Endothelial cell of umbilical vein (primary cell): ENCODE results near the gene FSD1L. TPM values are rescaled to one million over a fixed set of nuclear protein-coding genes. Genes with fewer than 3 reads are reported as not detected.

Experiments used
- BruUV-seq: library from RNA; stranded (reverse); fragments of 400-500 nt; replicated peaks from 2 replicates; lab custom pipeline; 2021; lab: Mats Ljungman, UMichigan
- CTCF ChIA-PET: fragments of 300-600, 350-600 bp; sonication (Branson Sonifier 250); formaldehyde crosslinking; loops from one replicate; lab custom pipeline; 2021; ENCODE audit warnings: antibody characterized with exemption, inconsistent platforms; lab: Charles Lee
- POLR2A ChIA-PET: fragments of 300-600, 350-600 bp; sonication (Branson Sonifier 250); formaldehyde crosslinking; loops from one replicate; lab custom pipeline; 2021; ENCODE audit warnings: antibody characterized with exemption, inconsistent platforms; lab: Charles Lee
- DNase-seq: peaks from one replicate; pipeline ENCODE4 v3.0.0-alpha.2; 2011; ENCODE audit warnings: low read depth, low spot score
- FAIRE-seq: peaks from 2 replicates; lab custom pipeline; 2011; peaks lifted over from hg19 to GRCh38; lab: Jason Lieb, UNC
- H2AFZ ChIP-seq: 2 replicates; pipeline ENCODE4 v1.6.0; 2012; ENCODE audit warnings: low read depth, low read length, control low read depth, inconsistent platforms
- H3K27ac ChIP-seq: 2 replicates; pipeline ENCODE4 v1.5.1; 2011; ENCODE audit warnings: low read depth, mild to moderate bottlenecking, control low read depth, low read length, moderate library complexity; ENCODE audit not compliant: insufficient read depth
- H3K27me3 ChIP-seq, 2 experiments: 2 replicates each; pipeline versions ENCODE4 v1.6.0 to v1.6.1; 2011; ENCODE audit warnings: low read length in 2 of 2, mixed read lengths in 1 of 2; ENCODE audit not compliant: control insufficient read depth in 2 of 2, insufficient read depth in 2 of 2
- H3K36me3 ChIP-seq, 2 experiments: 2 replicates in 1 of 2; 3 replicates in 1 of 2; pipeline ENCODE4 v1.5.1; 2011; ENCODE audit warnings: low read length in 2 of 2, mild to moderate bottlenecking in 1 of 2, moderate library complexity in 1 of 2; ENCODE audit not compliant: control insufficient read depth in 2 of 2, insufficient read depth in 2 of 2; ENCODE audit errors: extremely low read depth in 1 of 2
- H3K4me1 ChIP-seq: 3 replicates; pipeline ENCODE4 v1.5.1; 2011; ENCODE audit warnings: mild to moderate bottlenecking, low read length; ENCODE audit not compliant: control insufficient read depth, insufficient read depth; ENCODE audit errors: extremely low read depth
- H3K4me2 ChIP-seq: 2 replicates; pipeline ENCODE4 v1.6.1; 2011; ENCODE audit warnings: low read length, control low read depth, mixed read lengths; ENCODE audit not compliant: insufficient read depth
- H3K4me3 ChIP-seq, 3 experiments: fragments of 200-600 bp in 1 of 3; sonication (generic), shearing (Covaris generic) in 1 of 3; replicated peaks in 1 of 3; 2 replicates each; pipeline ENCODE4 v1.5.1; 2011 to 2016; ENCODE audit warnings: control low read depth in 3 of 3, low read length in 3 of 3, mild to moderate bottlenecking in 2 of 3, inconsistent platforms in 1 of 3, low read depth in 1 of 3, moderate library complexity in 1 of 3; ENCODE audit not compliant: insufficient read depth in 1 of 3
- H3K79me2 ChIP-seq: 2 replicates; pipeline ENCODE4 v1.6.0; 2012; ENCODE audit warnings: low read length, inconsistent platforms; ENCODE audit not compliant: control insufficient read depth, insufficient read depth
- H3K9ac ChIP-seq: replicated peaks from 2 replicates; pipeline ENCODE3; 2011; ENCODE audit warnings: low read length, control low read depth; ENCODE audit not compliant: insufficient read depth; ENCODE audit errors: extremely low read depth
- H3K9me1 ChIP-seq: replicated peaks from 3 replicates; pipeline ENCODE4 v1.6.0; 2011; ENCODE audit warnings: mild to moderate bottlenecking, low read length; ENCODE audit not compliant: control insufficient read depth, insufficient read depth; ENCODE audit errors: extremely low read depth
- H3K9me3 ChIP-seq: replicated peaks from 2 replicates; pipeline ENCODE4 v1.5.1; 2012; ENCODE audit warnings: low read length, inconsistent platforms; ENCODE audit not compliant: control insufficient read depth, insufficient read depth
- H4K20me1 ChIP-seq: replicated peaks from 2 replicates; pipeline ENCODE3; 2011; ENCODE audit warnings: mild to moderate bottlenecking, low read length; ENCODE audit not compliant: control insufficient read depth, insufficient read depth; ENCODE audit errors: extremely low read depth
- EZH2 ChIP-seq: IDR thresholded peaks from 2 replicates; pipeline ENCODE4 v1.6.1; 2012; ENCODE audit warnings: borderline replicate concordance, low read depth, mild to moderate bottlenecking, moderate library complexity, low read length, inconsistent platforms; ENCODE audit not compliant: severe bottlenecking
- GATA2 ChIP-seq: IDR thresholded peaks from 2 replicates; pipeline ENCODE4 v1.7.0; 2011; ENCODE audit warnings: low read depth, mild to moderate bottlenecking, moderate library complexity, mixed read lengths, low read length; ENCODE audit not compliant: insufficient read length, insufficient read depth
- JUN ChIP-seq: IDR thresholded peaks from 2 replicates; pipeline ENCODE4 v1.6.1; 2011; ENCODE audit warnings: borderline replicate concordance, low read depth; ENCODE audit not compliant: insufficient read length, insufficient read depth
- MYC ChIP-seq: IDR thresholded peaks from one replicate; pipeline ENCODE4 v1.6.1; 2011; ENCODE audit warnings: mild to moderate bottlenecking, low read depth, low read length
- POLR2A ChIP-seq: IDR thresholded peaks from 2 replicates; pipeline ENCODE4 v1.6.1; 2012; ENCODE audit warnings: low read depth, mild to moderate bottlenecking, control low read depth, low read length
- dilution Hi-C: fragments of 300-500 bp; cut with MboI; formaldehyde crosslinking; loops from one replicate; pipeline ENCODE4 v1.15.0; 2019; ENCODE audit warnings: low sequenced_read_pairs; ENCODE audit not compliant: extremely low pct_ligation_motif_present
- intact Hi-C: fragments of 100-400 bp; cut with micrococcal nuclease; formaldehyde crosslinking; loops from one replicate; pipeline ENCODE4 v1.10.0; 2022
- polyA plus RNA-seq, 4 experiments: library from polyadenylated mRNA; depleted of rRNA in 3 of 4; stranded (reverse) in 3 of 4; unstranded in 1 of 4; fragments of >200 nt; gene quantifications; 2 replicates each; pipeline versions ENCODE4 v1.2.1 to v1.2.3, GENCODE V29; 2011 to 2012; ENCODE audit warnings: missing spikeins in 1 of 4
- total RNA-seq: library from RNA; stranded (reverse); gene quantifications from 2 replicates; pipeline ENCODE4 v1.2.3, GENCODE V29; 2021
- TF ChIP-seq, protein P1 (sequence below), 2 donors: IDR thresholded peaks; 1 replicate in 1 of 2; 2 replicates in 1 of 2; pipeline ENCODE4 v1.5.1; 2011; ENCODE audit warnings: low read length in 2 of 2, mild to moderate bottlenecking in 2 of 2, moderate library complexity in 2 of 2, control low read depth in 1 of 2, inconsistent platforms in 1 of 2, low read depth in 1 of 2; ENCODE audit not compliant: insufficient read depth in 1 of 2; ENCODE audit errors: extremely low read depth in 1 of 2
- TF ChIP-seq, protein P2 (sequence below): IDR thresholded peaks from 2 replicates; pipeline ENCODE4 v1.6.1; 2011; ENCODE audit not compliant: insufficient read depth, insufficient read length

Gene FSD1L
- total and polyA plus RNA-seq, 2 donors (not counting 3 experiments of a cell fraction or from before 2014, with no cell fraction given): 0.69 to 8.5 TPM

DNA sequence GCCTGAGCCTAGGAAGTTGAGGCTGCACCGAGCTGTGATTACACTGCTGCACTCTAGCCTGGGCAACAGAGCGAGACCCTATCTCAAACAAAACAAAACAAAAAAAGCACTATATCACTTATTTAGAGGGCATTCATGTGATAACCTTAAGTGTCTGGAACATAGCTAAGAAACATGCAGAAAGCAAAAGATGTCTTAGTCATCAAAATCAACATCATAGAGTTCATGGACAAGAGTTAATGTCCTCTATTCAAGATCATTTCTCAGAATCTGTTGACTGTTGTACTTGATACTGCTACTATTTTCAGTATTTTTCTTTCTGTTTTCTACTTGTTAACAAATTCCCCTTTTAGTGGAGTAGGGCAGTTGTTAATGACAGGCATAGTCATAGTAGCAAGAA is 25.4 kb downstream of the FSD1L start:
- intact Hi-C loops: no loop called here
- ChIA-PET CTCF (interaction anchor here (0.6 to 1.3 kb wide), 3 partner anchors 7 to 317 kb away, joined by 3 to 5 read pairs (median 4); no protein-coding TSS in a partner anchor), POLR2A (no interaction called here)
- H3K9me1 ChIP-seq: no peaks in the 10 kb centered on the region
- no peak overlapping the region for H3K9ac ChIP-seq
- no peak overlapping the region for H3K4me2 ChIP-seq
- peaks cover 6% of the 10 kb centered on the region for H3K79me2 ChIP-seq
- no peaks in the 10 kb centered on the region for H3K9me3 ChIP-seq
- no peak for FAIRE-seq
- H3K27ac ChIP-seq: no peak overlapping the region
- no peak for DNase-seq
- TF ChIP-seq, protein P1, sequence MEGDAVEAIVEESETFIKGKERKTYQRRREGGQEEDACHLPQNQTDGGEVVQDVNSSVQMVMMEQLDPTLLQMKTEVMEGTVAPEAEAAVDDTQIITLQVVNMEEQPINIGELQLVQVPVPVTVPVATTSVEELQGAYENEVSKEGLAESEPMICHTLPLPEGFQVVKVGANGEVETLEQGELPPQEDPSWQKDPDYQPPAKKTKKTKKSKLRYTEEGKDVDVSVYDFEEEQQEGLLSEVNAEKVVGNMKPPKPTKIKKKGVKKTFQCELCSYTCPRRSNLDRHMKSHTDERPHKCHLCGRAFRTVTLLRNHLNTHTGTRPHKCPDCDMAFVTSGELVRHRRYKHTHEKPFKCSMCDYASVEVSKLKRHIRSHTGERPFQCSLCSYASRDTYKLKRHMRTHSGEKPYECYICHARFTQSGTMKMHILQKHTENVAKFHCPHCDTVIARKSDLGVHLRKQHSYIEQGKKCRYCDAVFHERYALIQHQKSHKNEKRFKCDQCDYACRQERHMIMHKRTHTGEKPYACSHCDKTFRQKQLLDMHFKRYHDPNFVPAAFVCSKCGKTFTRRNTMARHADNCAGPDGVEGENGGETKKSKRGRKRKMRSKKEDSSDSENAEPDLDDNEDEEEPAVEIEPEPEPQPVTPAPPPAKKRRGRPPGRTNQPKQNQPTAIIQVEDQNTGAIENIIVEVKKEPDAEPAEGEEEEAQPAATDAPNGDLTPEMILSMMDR (IDR thresholded peaks at IDR 0.05; ENCODE audit: extremely low read depth in 1 of 2, insufficient read depth in 1 of 2, low read depth in 1 of 2, low read length in 2 of 2): no peak
- TF ChIP-seq POLR2A: no peak
- TF ChIP-seq EZH2: no peak
- TF ChIP-seq, protein P2, sequence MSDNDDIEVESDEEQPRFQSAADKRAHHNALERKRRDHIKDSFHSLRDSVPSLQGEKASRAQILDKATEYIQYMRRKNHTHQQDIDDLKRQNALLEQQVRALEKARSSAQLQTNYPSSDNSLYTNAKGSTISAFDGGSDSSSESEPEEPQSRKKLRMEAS: no peak
- TF ChIP-seq GATA2: no peak
- TF ChIP-seq JUN: no peak
- no peak for TF ChIP-seq MYC
- no peaks in the 10 kb centered on the region for H3K4me1 ChIP-seq
- no peaks in the 10 kb centered on the region for H3K27me3 ChIP-seq
- peaks cover 0 to 2% of the 10 kb centered on the region in 2 experiments for H3K36me3 ChIP-seq
- no TSS peak for BruUV-seq
- H2AFZ ChIP-seq: no peak overlapping the region
- no peak overlapping the region for H3K4me3 ChIP-seq
- no peaks in the 10 kb centered on the region for H4K20me1 ChIP-seq
- dilution Hi-C loops: no loop called here
